Measurements from ENCODE around the gene TEX2.
A peak's percentile ranks its signal among the peaks of the same experiment; 100 is the strongest.

Gene TEX2

DNA sequence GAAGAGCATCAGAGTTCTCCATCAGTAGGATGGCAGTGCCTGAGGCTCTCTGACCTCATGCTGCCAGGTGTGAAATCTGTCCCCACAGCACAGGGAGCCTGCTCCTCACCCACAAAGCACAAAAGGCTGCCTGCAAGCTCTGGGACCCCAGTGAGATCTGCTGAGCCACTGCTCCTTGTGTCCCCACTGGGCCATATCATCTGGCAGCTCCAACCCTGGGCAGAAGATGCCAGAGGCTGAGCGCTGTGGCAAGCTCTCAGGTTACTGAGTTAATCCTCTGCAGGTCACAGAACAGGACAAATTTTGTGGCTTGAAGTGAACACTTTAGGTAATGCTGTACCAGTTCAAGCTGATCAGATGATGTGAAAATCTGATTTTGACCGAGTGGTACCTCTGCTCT is 106.4 kb downstream of the TEX2 start:
- TF ChIP-seq USF1 (IDR thresholded peaks at IDR 0.05) (no peak), FOXM1 (IDR thresholded peaks at IDR 0.05; ENCODE audit: borderline replicate concordance, low read depth) (no peak)

DNA sequence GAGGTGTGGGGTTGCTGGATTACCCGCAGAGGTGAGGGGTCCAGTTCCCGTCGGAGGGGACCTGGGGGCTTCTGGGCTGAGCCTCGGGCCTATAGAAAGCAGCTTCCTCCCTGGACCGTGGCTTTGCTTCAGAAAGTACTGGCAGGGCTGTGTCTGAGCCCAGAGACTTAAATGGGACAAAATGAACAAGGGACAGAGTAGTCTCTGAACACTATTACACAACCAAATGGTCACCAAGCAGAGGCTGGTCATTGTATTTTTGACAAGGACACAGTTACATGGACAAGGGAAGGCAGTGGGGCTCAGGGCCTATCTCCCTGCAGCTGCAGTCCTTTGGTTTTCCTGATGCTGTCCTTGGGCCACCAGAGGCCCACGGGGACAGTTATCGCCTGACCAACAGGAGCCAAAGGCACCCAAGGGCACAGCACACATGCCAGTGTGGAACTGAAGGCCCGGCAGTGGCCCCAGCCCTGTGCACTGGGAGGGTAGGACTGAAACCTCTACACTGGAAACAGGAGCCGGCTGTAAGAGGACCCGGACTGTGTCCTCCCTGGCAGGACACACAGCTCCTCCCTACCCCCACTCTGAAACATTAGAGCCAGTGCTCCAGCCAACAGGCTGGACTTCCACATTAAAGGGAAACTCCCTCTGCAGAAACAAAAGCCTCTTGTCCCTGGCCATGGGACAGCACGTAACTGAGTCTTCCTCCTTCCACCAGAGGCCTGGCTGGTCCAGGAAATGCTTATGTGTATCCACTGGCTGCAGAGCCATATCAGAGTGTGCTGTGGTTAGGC is 107.1 kb downstream of the TEX2 start:
- TF ChIP-seq RAD21 (IDR thresholded peaks at IDR 0.05; ENCODE audit: low read depth), result 0 out of 2 replicates have a peak, but pooled peaks have one; percentile 2
- TF ChIP-seq USF1 (IDR thresholded peaks at IDR 0.05), result no peak

DNA sequence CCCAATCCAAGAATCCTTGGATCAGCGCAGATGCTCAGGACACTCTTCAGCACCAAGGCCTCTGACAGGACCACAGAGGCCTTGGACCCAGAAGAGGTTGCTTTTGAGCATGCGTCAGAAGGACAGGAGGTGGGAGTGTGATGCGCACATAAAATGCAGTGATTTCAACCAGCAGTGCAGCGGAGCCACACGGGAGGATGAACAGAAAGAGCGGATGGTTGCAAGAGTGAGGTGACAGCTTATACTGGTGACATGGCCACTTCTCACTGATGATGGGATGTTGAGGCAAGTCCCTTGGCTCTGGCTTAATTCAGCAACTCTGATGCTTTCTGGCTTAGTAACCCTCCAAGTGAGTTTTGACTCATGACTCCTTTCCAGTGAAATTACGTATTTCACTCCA is 107.9 kb downstream of the TEX2 start:
- TF ChIP-seq TEAD4 (IDR thresholded peaks at IDR 0.05), result no peak
- no peak for TF ChIP-seq FOXM1 (IDR thresholded peaks at IDR 0.05; ENCODE audit: borderline replicate concordance, low read depth)
- no peak for TF ChIP-seq USF1 (IDR thresholded peaks at IDR 0.05)
- no peak for TF ChIP-seq CEBPB (IDR thresholded peaks at IDR 0.05)
- TF ChIP-seq, protein P1, sequence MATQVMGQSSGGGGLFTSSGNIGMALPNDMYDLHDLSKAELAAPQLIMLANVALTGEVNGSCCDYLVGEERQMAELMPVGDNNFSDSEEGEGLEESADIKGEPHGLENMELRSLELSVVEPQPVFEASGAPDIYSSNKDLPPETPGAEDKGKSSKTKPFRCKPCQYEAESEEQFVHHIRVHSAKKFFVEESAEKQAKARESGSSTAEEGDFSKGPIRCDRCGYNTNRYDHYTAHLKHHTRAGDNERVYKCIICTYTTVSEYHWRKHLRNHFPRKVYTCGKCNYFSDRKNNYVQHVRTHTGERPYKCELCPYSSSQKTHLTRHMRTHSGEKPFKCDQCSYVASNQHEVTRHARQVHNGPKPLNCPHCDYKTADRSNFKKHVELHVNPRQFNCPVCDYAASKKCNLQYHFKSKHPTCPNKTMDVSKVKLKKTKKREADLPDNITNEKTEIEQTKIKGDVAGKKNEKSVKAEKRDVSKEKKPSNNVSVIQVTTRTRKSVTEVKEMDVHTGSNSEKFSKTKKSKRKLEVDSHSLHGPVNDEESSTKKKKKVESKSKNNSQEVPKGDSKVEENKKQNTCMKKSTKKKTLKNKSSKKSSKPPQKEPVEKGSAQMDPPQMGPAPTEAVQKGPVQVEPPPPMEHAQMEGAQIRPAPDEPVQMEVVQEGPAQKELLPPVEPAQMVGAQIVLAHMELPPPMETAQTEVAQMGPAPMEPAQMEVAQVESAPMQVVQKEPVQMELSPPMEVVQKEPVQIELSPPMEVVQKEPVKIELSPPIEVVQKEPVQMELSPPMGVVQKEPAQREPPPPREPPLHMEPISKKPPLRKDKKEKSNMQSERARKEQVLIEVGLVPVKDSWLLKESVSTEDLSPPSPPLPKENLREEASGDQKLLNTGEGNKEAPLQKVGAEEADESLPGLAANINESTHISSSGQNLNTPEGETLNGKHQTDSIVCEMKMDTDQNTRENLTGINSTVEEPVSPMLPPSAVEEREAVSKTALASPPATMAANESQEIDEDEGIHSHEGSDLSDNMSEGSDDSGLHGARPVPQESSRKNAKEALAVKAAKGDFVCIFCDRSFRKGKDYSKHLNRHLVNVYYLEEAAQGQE (IDR thresholded peaks at IDR 0.05; ENCODE audit: low read depth), result no peak
- TF ChIP-seq MAX (IDR thresholded peaks at IDR 0.05), result no peak
- no peak for TF ChIP-seq EP300 (IDR thresholded peaks at IDR 0.05; ENCODE audit: borderline replicate concordance)
- TF ChIP-seq TAF1 (IDR thresholded peaks at IDR 0.05; ENCODE audit: low read depth), result no peak
- TF ChIP-seq YY1 (IDR thresholded peaks at IDR 0.05; ENCODE audit: low read depth), result no peak

DNA sequence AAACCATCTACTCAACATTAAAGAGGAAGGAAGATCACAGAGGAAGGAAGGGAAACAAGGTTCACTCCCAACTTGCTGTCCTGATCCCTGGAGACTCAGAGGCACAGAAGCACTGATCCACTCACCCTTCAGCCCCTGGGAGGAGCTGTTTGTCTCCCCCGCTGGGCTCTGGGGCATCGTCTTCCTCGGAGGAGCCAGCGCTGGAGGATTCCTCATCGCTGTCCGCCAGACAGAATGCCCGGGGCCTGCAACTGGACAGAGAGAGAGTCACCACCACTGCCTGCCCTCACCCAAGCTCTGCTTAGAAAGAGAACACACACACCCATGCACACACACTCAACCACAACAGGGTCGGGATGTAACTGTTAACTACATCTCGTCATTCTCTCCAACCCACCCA is 108.3 kb downstream of the TEX2 start:
- no peak for TF ChIP-seq MAX (IDR thresholded peaks at IDR 0.05)
- no peak for TF ChIP-seq CEBPB (IDR thresholded peaks at IDR 0.05)
- TF ChIP-seq ZBTB7A (IDR thresholded peaks at IDR 0.05; ENCODE audit: low read depth), result no peak
- TF ChIP-seq FOXM1 (IDR thresholded peaks at IDR 0.05; ENCODE audit: borderline replicate concordance, low read depth), result no peak

DNA sequence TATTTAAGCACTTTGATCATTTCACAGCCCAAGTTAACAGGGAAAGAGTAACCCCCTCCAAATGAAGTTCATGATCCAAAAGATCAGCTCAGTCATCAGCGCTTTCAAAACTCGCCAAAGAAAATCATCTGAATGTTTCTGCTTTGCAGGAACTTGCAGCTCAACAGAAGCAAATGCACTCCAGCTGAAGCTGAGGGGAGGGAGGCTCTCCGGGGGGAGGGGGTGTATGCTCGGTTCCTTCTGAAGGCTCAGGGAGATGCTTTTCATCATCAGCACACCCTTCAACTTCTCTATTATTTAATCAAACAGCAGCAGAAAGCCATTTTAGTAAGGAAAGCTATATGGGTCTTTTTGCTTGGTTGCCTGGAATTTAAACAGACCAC is 108.8 kb downstream of the TEX2 start:
- no peak for TF ChIP-seq TCF12 (IDR thresholded peaks at IDR 0.05; ENCODE audit: low read depth)
- TF ChIP-seq TEAD4 (IDR thresholded peaks at IDR 0.05), result no peak
- TF ChIP-seq CREB1 (IDR thresholded peaks at IDR 0.05; ENCODE audit: low read depth), result no peak
- TF ChIP-seq CEBPB (IDR thresholded peaks at IDR 0.05), result no peak
- TF ChIP-seq ZBTB7A (IDR thresholded peaks at IDR 0.05; ENCODE audit: low read depth), result no peak
- TF ChIP-seq, protein P1 (IDR thresholded peaks at IDR 0.05; ENCODE audit: low read depth), result no peak
- TF ChIP-seq EGR1 (IDR thresholded peaks at IDR 0.05), result no peak
- TF ChIP-seq NFIC (IDR thresholded peaks at IDR 0.05), result no peak
- TF ChIP-seq TAF1 (IDR thresholded peaks at IDR 0.05; ENCODE audit: low read depth), result no peak
- no peak for TF ChIP-seq MAX (IDR thresholded peaks at IDR 0.05)
- TF ChIP-seq EP300 (IDR thresholded peaks at IDR 0.05; ENCODE audit: borderline replicate concordance), result no peak
- TF ChIP-seq USF1 (IDR thresholded peaks at IDR 0.05), result no peak
- TF ChIP-seq YY1 (IDR thresholded peaks at IDR 0.05; ENCODE audit: low read depth), result no peak
- no peak for TF ChIP-seq RAD21 (IDR thresholded peaks at IDR 0.05; ENCODE audit: low read depth)
- no peak for TF ChIP-seq FOXM1 (IDR thresholded peaks at IDR 0.05; ENCODE audit: borderline replicate concordance, low read depth)
